Tibial nerve (tissue), 4 donors: ENCODE results near the gene PSAPL1. TPM values are rescaled to one million over a fixed set of nuclear protein-coding genes. Genes with fewer than 3 reads are reported as not detected.

Source experiments
- DNase-seq, 2 donors: peaks; one replicate each; pipeline ENCODE4 v3.0.0-alpha.2; 2019; ENCODE audit warnings: low spot score in 2 of 2
- H3K27ac ChIP-seq, 4 donors: fragments of 200-600 bp; sonication (generic) in 3 of 4; one replicate each; pipeline ENCODE4 v1.5.1; 2017 to 2019; ENCODE audit warnings: mild to moderate bottlenecking in 1 of 4
- H3K27me3 ChIP-seq, 2 donors: fragments of 200-600 bp; sonication (generic) in 1 of 2; one replicate each; pipeline versions ENCODE4 v1.5.1 to v1.6.0; 2017 to 2019
- H3K36me3 ChIP-seq, 3 donors: fragments of 200-600 bp; sonication (generic); one replicate each; pipeline ENCODE4 v1.5.1; 2018 to 2019
- H3K4me1 ChIP-seq, 4 donors: fragments of 200-600 bp; sonication (generic) in 3 of 4; one replicate each; pipeline ENCODE4 v1.5.1; 2017 to 2019
- H3K4me3 ChIP-seq, 4 donors: fragments of 200-600 bp; sonication (generic) in 3 of 4; one replicate each; pipeline ENCODE4 v1.5.1; 2017 to 2019; ENCODE audit warnings: mild to moderate bottlenecking in 1 of 4, moderate library complexity in 1 of 4
- H3K9me3 ChIP-seq, 4 donors: fragments of 200-600 bp; sonication (generic) in 3 of 4; one replicate each; pipeline ENCODE4 v1.5.1; 2017 to 2019
- CTCF ChIP-seq, 5 experiments: fragments of 200-600 bp in 3 of 5; fragments of 450-650 bp in 2 of 5; sonication (generic) in 3 of 5; IDR thresholded peaks; one replicate each; pipeline ENCODE4 v1.5.1; 2016 to 2019; ENCODE audit warnings: antibody characterized with exemption in 5 of 5, mild to moderate bottlenecking in 3 of 5, moderate library complexity in 2 of 5
- EP300 ChIP-seq, 2 donors: sonication (generic); formaldehyde crosslinking; IDR thresholded peaks; one replicate each; pipeline ENCODE4 v1.6.1; 2017; ENCODE audit warnings: antibody characterized with exemption in 2 of 2, mild to moderate bottlenecking in 1 of 2
- POLR2A ChIP-seq, 2 donors: fragments of 450-650 bp; IDR thresholded peaks; one replicate each; pipeline ENCODE4 v1.6.1; 2017; ENCODE audit warnings: antibody characterized with exemption in 2 of 2, mild to moderate bottlenecking in 2 of 2, moderate library complexity in 2 of 2
- WGBS, 2 donors: methylation state at CpG; one replicate each; pipeline ENCODE4 v1.1.5; 2018; 5-methylcytosine and 5-hydroxymethylcytosine counted together
- total RNA-seq, 4 donors: library from RNA; depleted of rRNA; stranded (reverse); fragments of >200 nt; gene quantifications; one replicate each; pipeline ENCODE4 v1.1.0, GENCODE V29; 2016

The PSAPL1 gene
- total RNA-seq, 4 donors from 2014 or later, result under 0.01 to 0.22 TPM; not detected in 2

GRCh38 chr4:7476820-7477219 is 42.1 kb upstream of the PSAPL1 start:
- Histone ChIP-seq H3K27ac (no peak overlapping the region), H3K9me3 (no peaks in the 10 kb centered on the region), H3K4me3 (no peak overlapping the region), H3K27me3 (no peaks in the 10 kb centered on the region), H3K4me1 (peaks cover 0 to 12% (median 0%) of the 10 kb centered on the region in 4 donors), H3K36me3 (no peaks in the 10 kb centered on the region)
- WGBS, 2 donors, result 42 to 80% methylated on average over 5 to 6 of the region's 6 CpGs
- no peak for DNase-seq
- no peak for TF ChIP-seq POLR2A (IDR thresholded peaks at IDR 0.05)
- TF ChIP-seq CTCF (IDR thresholded peaks at IDR 0.05), result no peak
- no peak for TF ChIP-seq EP300 (IDR thresholded peaks at IDR 0.05)

GRCh38 chr4:7475207-7475606 is 40.5 kb upstream of the PSAPL1 start:
- TF ChIP-seq POLR2A (IDR thresholded peaks at IDR 0.05), result no peak
- no peak for TF ChIP-seq EP300 (IDR thresholded peaks at IDR 0.05)
- no peak for TF ChIP-seq CTCF (IDR thresholded peaks at IDR 0.05)
- DNase-seq, result no peak
- H3K36me3 ChIP-seq, result no peaks in the 10 kb centered on the region
- no peak overlapping the region for H3K27ac ChIP-seq
- 77 to 83% methylated on average over 2 to 5 of the region's 5 CpGs for WGBS, 2 donors
- H3K27me3 ChIP-seq, result no peaks in the 10 kb centered on the region
- H3K4me1 ChIP-seq, result peaks cover 0 to 17% (median 0%) of the 10 kb centered on the region in 4 donors
- no peak overlapping the region for H3K4me3 ChIP-seq
- H3K9me3 ChIP-seq, result no peaks in the 10 kb centered on the region

GRCh38 chr4:7474320-7474719 is 39.6 kb upstream of the PSAPL1 start:
- Histone ChIP-seq H3K9me3 (no peaks in the 10 kb centered on the region), H3K27me3 (no peaks in the 10 kb centered on the region), H3K4me1 (peaks cover 0 to 17% (median 0%) of the 10 kb centered on the region in 4 donors), H3K27ac (no peak overlapping the region), H3K4me3 (no peak overlapping the region), H3K36me3 (no peaks in the 10 kb centered on the region)
- TF ChIP-seq POLR2A (IDR thresholded peaks at IDR 0.05), result no peak
- no peak for TF ChIP-seq CTCF (IDR thresholded peaks at IDR 0.05)
- TF ChIP-seq EP300 (IDR thresholded peaks at IDR 0.05), result no peak
- 84 to 87% methylated on average over 7 of the region's 7 CpGs for WGBS, 2 donors
- no peak for DNase-seq

GRCh38 chr4:7473081-7473480 is 38.4 kb upstream of the PSAPL1 start:
- no peak for DNase-seq
- Histone ChIP-seq H3K27me3 (no peaks in the 10 kb centered on the region), H3K9me3 (no peaks in the 10 kb centered on the region), H3K27ac (no peak overlapping the region), H3K4me1 (peaks cover 0 to 17% (median 0%) of the 10 kb centered on the region in 4 donors), H3K36me3 (no peaks in the 10 kb centered on the region), H3K4me3 (no peak overlapping the region)
- WGBS, 2 donors, result 72 to 74% methylated on average over 10 of the region's 10 CpGs
- TF ChIP-seq EP300 (IDR thresholded peaks at IDR 0.05) (no peak), CTCF (IDR thresholded peaks at IDR 0.05) (no peak), POLR2A (IDR thresholded peaks at IDR 0.05) (no peak)

GRCh38 chr4:7472442-7473013 is 37.8 kb upstream of the PSAPL1 start:
- WGBS, 2 donors, result 37 to 49% methylated on average over 15 to 19 of the region's 19 CpGs
- no peaks in the 10 kb centered on the region for H3K9me3 ChIP-seq
- no peaks in the 10 kb centered on the region for H3K27me3 ChIP-seq
- no peak for TF ChIP-seq CTCF (IDR thresholded peaks at IDR 0.05)
- TF ChIP-seq POLR2A (IDR thresholded peaks at IDR 0.05), result no peak
- no peak for TF ChIP-seq EP300 (IDR thresholded peaks at IDR 0.05)
- H3K36me3 ChIP-seq, result no peaks in the 10 kb centered on the region
- no peak overlapping the region for H3K27ac ChIP-seq
- peaks cover 0 to 17% (median 0%) of the 10 kb centered on the region in 4 donors for H3K4me1 ChIP-seq
- H3K4me3 ChIP-seq, result no peak overlapping the region
- no peak for DNase-seq
